Measurements from ENCODE around the gene NLGN1. TPM values are rescaled to one million over a fixed set of nuclear protein-coding genes. Genes with fewer than 3 reads are reported as not detected.

The NLGN1 gene
- total RNA-seq, 1 donor from 2014 or later = 34.8 TPM

DNA sequence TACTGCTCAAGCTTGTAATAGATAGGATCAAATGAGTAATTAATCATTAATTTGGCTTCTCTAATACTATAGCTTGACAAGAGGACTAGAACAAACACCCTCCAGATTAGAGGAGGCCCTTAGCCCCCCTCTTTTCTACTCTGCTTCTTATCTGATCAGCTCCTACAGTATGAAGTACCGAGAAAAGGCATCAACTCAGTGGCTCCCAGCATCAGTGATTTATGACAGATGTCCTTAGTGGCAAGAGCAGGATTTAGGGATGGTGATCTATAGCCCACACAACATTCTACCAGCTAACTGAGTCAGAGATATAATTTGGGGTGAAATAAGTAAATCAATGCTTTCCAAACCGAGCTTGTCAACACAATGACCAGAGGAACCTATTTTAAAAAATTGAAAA, 541.1 kb downstream of the NLGN1 start:
- TF ChIP-seq EZH2phosphoT487 (IDR thresholded peaks at IDR 0.05) = no peak
- no peak for TF ChIP-seq EZH2 (IDR thresholded peaks at IDR 0.05)
- TF ChIP-seq, protein P1, sequence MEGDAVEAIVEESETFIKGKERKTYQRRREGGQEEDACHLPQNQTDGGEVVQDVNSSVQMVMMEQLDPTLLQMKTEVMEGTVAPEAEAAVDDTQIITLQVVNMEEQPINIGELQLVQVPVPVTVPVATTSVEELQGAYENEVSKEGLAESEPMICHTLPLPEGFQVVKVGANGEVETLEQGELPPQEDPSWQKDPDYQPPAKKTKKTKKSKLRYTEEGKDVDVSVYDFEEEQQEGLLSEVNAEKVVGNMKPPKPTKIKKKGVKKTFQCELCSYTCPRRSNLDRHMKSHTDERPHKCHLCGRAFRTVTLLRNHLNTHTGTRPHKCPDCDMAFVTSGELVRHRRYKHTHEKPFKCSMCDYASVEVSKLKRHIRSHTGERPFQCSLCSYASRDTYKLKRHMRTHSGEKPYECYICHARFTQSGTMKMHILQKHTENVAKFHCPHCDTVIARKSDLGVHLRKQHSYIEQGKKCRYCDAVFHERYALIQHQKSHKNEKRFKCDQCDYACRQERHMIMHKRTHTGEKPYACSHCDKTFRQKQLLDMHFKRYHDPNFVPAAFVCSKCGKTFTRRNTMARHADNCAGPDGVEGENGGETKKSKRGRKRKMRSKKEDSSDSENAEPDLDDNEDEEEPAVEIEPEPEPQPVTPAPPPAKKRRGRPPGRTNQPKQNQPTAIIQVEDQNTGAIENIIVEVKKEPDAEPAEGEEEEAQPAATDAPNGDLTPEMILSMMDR (IDR thresholded peaks at IDR 0.05) = no peak
- H3K27ac ChIP-seq = no peak overlapping the region
- no peaks in the 10 kb centered on the region for H3K36me3 Mint-ChIP-seq
- H3K27me3 ChIP-seq = no peaks in the 10 kb centered on the region
- H3K9me3 Mint-ChIP-seq = no peaks in the 10 kb centered on the region
- H3F3A ChIP-seq (ENCODE audit: low read depth) = no peaks in the 10 kb centered on the region
- no peak overlapping the region for H2AFZ ChIP-seq (replicated peaks)
- no peak overlapping the region for H3K9ac ChIP-seq
- peaks cover 9% of the 10 kb centered on the region for H3K4me1 Mint-ChIP-seq
- no peaks in the 10 kb centered on the region for H3K27me3 Mint-ChIP-seq (ENCODE audit: insufficient read depth, low read depth)
- H3K4me1 ChIP-seq = peaks cover 18% of the 10 kb centered on the region
- H3K4me3 Mint-ChIP-seq = no peak overlapping the region
- no peaks in the 10 kb centered on the region for H3K9me3 ChIP-seq (ENCODE audit: low read depth)
- DNase-seq (ENCODE audit: low spot score) = no peak
- no peak overlapping the region for H3K27ac Mint-ChIP-seq
- no peak overlapping the region for H3K4me3 ChIP-seq
- no peak overlapping the region for H3K4me2 ChIP-seq
- H3K79me2 ChIP-seq (ENCODE audit: low read depth) = no peaks in the 10 kb centered on the region
- no peaks in the 10 kb centered on the region for H3K36me3 ChIP-seq
- H4K20me1 ChIP-seq (ENCODE audit: low read depth) = no peaks in the 10 kb centered on the region

DNA sequence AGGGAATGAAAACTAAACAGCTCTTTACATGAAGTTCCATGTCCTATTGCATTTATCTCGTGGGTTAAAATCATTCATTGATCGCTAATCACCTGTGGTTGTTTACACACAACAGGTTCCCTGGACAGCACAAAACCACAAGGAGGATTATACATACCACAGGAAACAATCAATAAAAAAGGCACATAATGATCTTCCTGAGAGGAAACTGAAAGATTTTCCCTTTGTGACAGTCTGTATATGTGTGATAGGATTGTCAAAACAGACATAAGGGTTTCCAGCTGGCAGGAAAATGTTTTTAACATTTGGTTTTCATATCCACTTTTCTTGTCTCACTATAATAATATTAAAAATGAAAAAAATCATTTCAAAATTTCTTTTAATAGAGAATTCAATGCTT, 541.8 kb downstream of the NLGN1 start:
- no peaks in the 10 kb centered on the region for H3K36me3 ChIP-seq
- no peak overlapping the region for H3K4me3 ChIP-seq
- H3K4me2 ChIP-seq = no peak overlapping the region
- Mint-ChIP-seq H3K9me3 (no peaks in the 10 kb centered on the region), H3K4me3 (no peak overlapping the region), H3K27me3 (ENCODE audit: insufficient read depth, low read depth) (no peaks in the 10 kb centered on the region), H3K27ac (no peak overlapping the region), H3K36me3 (no peaks in the 10 kb centered on the region), H3K4me1 (peaks cover 9% of the 10 kb centered on the region)
- peaks cover 17% of the 10 kb centered on the region for H3K4me1 ChIP-seq
- H3F3A ChIP-seq (ENCODE audit: low read depth) = no peaks in the 10 kb centered on the region
- TF ChIP-seq EZH2 (IDR thresholded peaks at IDR 0.05) (no peak), EZH2phosphoT487 (IDR thresholded peaks at IDR 0.05) (no peak)
- TF ChIP-seq, protein P1 (IDR thresholded peaks at IDR 0.05) = no peak
- H3K9ac ChIP-seq = no peak overlapping the region
- no peak overlapping the region for H3K27ac ChIP-seq
- no peaks in the 10 kb centered on the region for H3K27me3 ChIP-seq
- DNase-seq (ENCODE audit: low spot score) = no peak
- no peaks in the 10 kb centered on the region for H3K79me2 ChIP-seq (ENCODE audit: low read depth)
- H2AFZ ChIP-seq (replicated peaks) = no peak overlapping the region
- no peaks in the 10 kb centered on the region for H4K20me1 ChIP-seq (ENCODE audit: low read depth)
- no peaks in the 10 kb centered on the region for H3K9me3 ChIP-seq (ENCODE audit: low read depth)

DNA sequence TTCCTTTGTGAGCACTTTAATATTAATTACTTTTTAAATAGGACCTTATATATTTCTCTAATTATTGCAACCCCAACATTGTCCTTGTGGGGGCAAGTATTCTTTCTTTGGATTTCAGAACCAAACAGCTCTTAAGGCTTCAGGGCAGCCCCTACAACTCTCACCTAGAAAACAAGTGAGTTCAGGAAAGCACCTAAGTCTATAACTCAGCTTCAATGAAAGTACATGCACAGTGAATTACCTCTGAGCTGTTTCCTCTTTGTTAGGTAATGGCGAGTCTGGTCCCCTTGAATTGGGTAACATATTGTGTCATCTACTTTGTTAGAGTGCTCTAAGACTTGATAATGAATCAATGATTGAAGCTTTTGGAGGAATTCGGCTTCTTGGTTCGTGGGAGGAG, 545.7 kb downstream of the NLGN1 start:
- no peaks in the 10 kb centered on the region for H3K9me3 Mint-ChIP-seq
- H4K20me1 ChIP-seq (ENCODE audit: low read depth) = no peaks in the 10 kb centered on the region
- no peak overlapping the region for H3K4me2 ChIP-seq
- H3K4me3 ChIP-seq = no peak overlapping the region
- no peak overlapping the region for H3K9ac ChIP-seq
- H3K27me3 Mint-ChIP-seq (ENCODE audit: insufficient read depth, low read depth) = no peaks in the 10 kb centered on the region
- no peaks in the 10 kb centered on the region for H3K79me2 ChIP-seq (ENCODE audit: low read depth)
- peaks cover 18% of the 10 kb centered on the region for H3K4me1 ChIP-seq
- H3K36me3 Mint-ChIP-seq = no peaks in the 10 kb centered on the region
- no peak overlapping the region for H3K27ac ChIP-seq
- H3F3A ChIP-seq (ENCODE audit: low read depth) = no peaks in the 10 kb centered on the region
- no peaks in the 10 kb centered on the region for H3K9me3 ChIP-seq (ENCODE audit: low read depth)
- no peak for TF ChIP-seq EZH2phosphoT487 (IDR thresholded peaks at IDR 0.05)
- TF ChIP-seq EZH2 (IDR thresholded peaks at IDR 0.05) = no peak
- TF ChIP-seq, protein P1 (IDR thresholded peaks at IDR 0.05) = no peak
- H3K4me3 Mint-ChIP-seq = no peak overlapping the region
- H2AFZ ChIP-seq (replicated peaks) = no peak overlapping the region
- no peaks in the 10 kb centered on the region for H3K36me3 ChIP-seq
- no peaks in the 10 kb centered on the region for H3K27me3 ChIP-seq
- no peak overlapping the region for H3K27ac Mint-ChIP-seq
- peaks cover 12% of the 10 kb centered on the region for H3K4me1 Mint-ChIP-seq
- DNase-seq (ENCODE audit: low spot score) = no peak
